Ishikawa (cell line): ENCODE results near the gene ITIH5.

Experiments
- CEBPB ChIP-seq: IDR thresholded peaks from 2 replicates; pipeline ENCODE4 v1.6.1; 2012
- CREB1 ChIP-seq: IDR thresholded peaks from 2 replicates; pipeline ENCODE4 v1.6.1; 2012; ENCODE audit warnings: low read depth
- EGR1 ChIP-seq: IDR thresholded peaks from 2 replicates; pipeline ENCODE4 v1.6.1; 2012
- EP300 ChIP-seq: IDR thresholded peaks from 2 replicates; pipeline ENCODE4 v1.6.1; 2012; ENCODE audit warnings: borderline replicate concordance
- NFIC ChIP-seq: IDR thresholded peaks from 2 replicates; pipeline ENCODE4 v1.6.1; 2012
- RAD21 ChIP-seq: IDR thresholded peaks from 2 replicates; pipeline ENCODE4 v1.6.1; 2012; ENCODE audit warnings: low read depth
- REST ChIP-seq: IDR thresholded peaks from 2 replicates; pipeline ENCODE4 v1.6.1; 2012; ENCODE audit warnings: low read depth, mild to moderate bottlenecking
- TAF1 ChIP-seq: IDR thresholded peaks from 2 replicates; pipeline ENCODE4 v1.6.1; 2012; ENCODE audit warnings: low read depth, mild to moderate bottlenecking
- TEAD4 ChIP-seq: IDR thresholded peaks from 2 replicates; pipeline ENCODE4 v1.6.1; 2012
- YY1 ChIP-seq: IDR thresholded peaks from 2 replicates; pipeline ENCODE4 v1.6.1; 2012; ENCODE audit warnings: low read depth

- TF ChIP-seq EP300 (no peak), RAD21 (no peak), CEBPB (no peak), TEAD4 (no peak), REST (no peak), TAF1 (no peak), NFIC (no peak), YY1 (no peak), CREB1 (no peak), EGR1 (no peak)
Observed at GRCh38 chr10:7701158-7701742, 34.5 kb upstream of the ITIH5 start.
